Measurements from ENCODE around the gene SIAH2.

Gene SIAH2

DNA sequence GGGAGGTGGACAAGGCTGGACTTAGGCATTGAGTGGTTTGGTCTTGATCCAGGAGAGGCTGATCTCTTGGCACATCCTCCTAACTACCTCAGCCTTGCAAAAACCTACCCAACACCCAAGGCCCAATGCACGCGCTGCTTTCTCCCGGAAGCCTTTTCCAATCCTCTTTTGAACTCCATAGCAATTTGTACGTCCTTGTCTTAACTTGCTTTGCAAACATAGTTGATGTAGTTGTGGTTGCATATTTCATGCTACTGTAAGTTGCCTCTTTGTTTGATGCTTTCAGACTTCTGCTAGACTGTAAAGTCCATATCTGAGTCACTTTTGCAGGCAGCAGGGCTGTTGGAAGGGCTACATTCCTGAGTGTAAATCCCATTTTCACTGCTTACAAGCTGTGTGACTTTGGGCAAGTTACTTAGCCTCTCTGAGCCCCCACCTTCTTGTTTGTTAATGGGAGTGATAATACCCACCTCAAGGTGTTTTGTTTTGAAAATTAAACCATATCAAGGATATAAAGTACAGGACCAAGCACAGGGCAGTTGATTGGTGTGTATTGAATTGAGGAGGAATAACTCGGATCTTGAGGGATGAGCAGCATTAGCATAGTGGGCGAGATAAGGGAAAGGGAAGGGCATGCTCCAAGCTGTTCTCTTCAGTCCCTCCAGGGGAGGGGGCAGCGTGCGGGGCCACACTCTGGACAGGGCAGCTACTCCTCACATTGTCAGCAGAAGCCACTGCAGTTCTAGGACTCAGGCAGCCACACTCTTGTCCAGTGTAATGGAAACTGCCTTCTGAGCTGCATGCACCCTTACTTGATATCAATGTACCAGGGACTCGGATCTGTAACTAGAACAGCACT lies 28.8 kb downstream of the SIAH2 start:
- no peak for DNase-seq (ENCODE audit: low read depth)

DNA sequence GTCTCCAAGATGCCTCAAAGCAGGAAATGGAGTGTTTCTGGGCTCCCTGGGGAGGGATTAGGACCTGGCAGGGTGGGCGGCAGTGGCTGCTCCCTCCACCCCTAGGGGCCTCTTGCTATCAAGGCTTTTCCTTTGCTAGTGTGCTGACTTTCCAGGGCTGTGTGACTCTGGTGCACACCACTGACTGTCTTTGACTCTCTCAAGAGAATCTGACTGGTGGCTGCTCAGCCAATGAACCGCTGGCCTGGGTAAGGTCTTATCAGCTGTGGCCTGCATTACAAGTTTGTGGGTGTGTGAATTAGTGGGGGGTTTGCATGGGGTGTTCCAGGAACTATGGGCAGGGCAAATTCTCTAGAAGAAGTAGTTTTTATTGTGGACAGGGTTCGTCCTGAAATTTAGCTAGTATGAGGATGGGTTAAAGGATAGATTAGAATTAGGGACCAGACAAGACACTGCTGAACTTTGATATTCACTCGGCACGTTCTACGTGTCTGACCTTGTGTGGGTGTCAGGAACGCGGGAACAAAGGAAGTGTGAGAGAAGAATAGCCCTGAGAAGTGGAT lies 29.5 kb downstream of the SIAH2 start:
- no peak for DNase-seq (ENCODE audit: low read depth)

DNA sequence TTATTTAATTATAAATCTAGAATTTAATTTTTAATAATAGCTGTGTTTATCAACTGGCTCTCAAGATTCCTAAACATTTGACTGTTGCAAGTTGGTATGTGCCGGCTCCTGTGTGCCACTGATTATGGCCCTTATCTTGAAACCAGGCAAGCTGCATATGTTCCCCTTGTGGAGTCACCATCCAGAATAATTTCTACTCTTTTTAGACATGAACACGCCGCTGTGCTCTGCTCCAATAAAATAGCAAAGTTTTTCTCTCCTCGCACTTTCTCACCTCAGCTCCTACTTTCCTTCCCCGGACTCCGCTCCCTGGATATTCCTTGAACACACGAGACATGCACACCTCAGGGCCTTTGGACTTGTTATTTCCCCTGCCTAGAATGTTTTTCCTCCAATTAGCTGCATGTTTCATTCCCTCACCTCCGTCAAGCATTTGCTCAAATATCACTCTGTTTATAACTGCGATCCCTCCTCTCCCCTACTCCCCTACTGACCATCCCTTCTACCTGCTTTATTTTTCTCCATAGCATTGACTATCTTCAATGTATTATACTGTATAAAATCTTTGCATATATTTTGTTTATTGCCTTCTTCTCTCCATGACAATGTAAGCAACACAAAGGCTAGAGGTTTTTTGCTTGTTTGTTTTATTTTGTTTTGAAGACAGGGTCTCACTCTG lies 33.1 kb downstream of the SIAH2 start:
- no peak for DNase-seq (ENCODE audit: low read depth)

- DNase-seq (ENCODE audit: low read depth): no peak
These were observed 35.1 kb downstream of the SIAH2 start for GRCh38 chr3:150727653-150728502.

DNA sequence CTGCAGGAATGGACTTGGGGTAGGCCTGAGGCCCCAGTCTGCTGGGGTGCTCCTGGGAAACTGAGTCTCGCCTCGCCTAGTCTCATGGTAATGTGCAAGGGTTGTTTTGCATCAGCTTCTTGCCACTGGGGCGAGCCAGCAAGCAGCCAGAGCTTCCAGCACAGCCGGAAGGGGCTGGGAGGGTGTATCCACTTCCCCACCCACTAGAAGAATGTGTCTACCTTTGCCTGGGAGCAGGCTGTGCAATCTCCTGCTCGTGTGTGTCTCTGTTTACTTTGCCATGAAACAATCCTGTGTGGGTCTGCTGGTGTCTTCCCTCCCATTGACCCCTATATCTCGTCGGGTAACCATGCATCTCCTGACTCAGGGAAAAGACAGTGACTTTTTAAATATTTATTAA lies 37.4 kb downstream of the SIAH2 start:
- no peak for DNase-seq (ENCODE audit: low read depth)

DNA sequence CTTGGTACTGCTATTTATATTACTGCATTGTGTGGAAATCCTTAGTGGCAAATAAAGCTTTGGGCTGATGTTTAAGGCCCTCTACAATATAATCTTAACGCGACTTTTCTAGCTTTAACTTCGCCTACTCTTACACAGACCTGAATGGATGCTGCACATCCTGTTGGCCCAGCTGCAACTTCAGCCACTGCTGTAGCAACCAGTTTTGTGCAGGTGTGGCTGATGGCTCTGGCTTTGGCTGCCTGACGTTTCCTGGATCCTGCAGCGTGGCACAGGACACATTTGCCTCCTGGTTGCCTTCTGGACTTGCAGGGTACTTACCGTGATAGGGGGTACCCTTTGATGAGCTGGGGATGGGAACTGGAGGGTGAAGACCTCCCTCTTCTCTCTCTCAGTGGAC lies 39.0 kb downstream of the SIAH2 start:
- DNase-seq (ENCODE audit: low read depth): no peak

DNA sequence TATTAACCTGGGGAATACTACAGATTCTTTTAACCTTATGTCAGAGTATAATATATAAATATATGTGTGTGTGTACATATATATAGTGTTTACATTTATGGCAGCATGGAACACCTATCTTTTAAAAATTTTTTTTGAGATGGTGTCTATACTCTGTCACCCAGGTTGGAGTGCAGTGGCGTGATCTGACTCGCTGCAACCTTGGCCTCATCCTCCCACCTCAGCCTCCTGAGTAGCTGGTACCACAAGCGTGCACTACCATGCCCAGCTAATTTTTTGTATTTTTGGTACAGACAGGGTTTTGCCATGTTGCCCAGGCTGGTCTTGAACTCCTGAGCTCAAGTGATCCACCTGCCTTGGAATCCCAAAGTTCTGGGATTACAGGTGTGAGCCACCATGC lies 40.7 kb downstream of the SIAH2 start:
- DNase-seq (ENCODE audit: low read depth): no peak

DNA sequence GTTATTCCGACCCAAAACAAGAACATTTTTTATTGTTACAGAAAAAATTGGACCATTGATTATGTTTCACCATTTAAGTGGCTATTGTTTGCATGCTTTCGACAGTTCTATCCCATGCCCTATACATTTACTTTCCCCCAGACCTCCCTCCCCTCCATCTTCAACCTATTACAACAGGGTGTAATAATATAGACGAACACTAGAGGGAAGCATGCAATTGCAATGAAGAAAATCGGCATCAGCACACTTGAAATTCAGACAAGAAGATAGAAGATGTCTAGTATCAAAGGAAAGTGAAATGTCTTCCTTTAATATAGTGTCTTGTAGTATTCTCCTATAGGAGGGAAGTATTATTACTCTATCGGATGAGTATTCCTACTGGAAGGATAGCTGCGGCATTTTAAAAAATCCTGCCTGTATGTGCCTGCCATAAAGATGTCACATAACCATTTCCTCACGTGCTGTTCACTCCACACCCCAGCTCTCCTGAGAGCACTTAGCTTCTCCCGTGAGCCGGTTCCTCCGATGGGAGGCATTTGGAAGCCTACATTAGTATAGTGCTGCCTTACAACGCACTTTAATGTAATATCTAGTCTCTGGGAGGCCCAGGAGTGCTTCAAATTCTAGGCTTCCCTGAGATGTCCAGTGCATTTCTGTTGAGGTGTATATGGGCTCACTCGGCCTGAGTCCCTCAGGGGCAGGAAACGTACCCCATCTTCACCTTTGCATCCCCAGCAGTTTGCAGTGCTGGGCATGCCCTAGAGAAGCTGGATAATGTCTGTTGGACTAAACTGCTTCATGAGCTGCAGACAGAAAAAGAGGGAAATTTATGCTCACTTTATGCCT lies 41.5 kb downstream of the SIAH2 start:
- no peak for DNase-seq (ENCODE audit: low read depth)

- DNase-seq (ENCODE audit: low read depth): no peak
These were observed 42.5 kb downstream of the SIAH2 start for GRCh38 chr3:150720444-150720843.

- no peak for DNase-seq (ENCODE audit: low read depth)
These were observed 52.9 kb downstream of the SIAH2 start for GRCh38 chr3:150710097-150710496.

- DNase-seq (ENCODE audit: low read depth): no peak
These were observed 59.1 kb downstream of the SIAH2 start, which contains the start of gene ERICH6 for GRCh38 chr3:150703756-150704344. TSS of gene ERICH6 (minus strand) at chr3:150703920. CDS start at chr3:150703898, 22 bp downstream.

- DNase-seq (ENCODE audit: low read depth): no peak
These were observed 59.6 kb downstream of the SIAH2 start for GRCh38 chr3:150703299-150703755.

- no peak for DNase-seq (ENCODE audit: low read depth)
These were observed 63.8 kb downstream of the SIAH2 start for GRCh38 chr3:150699068-150699639.

DNA sequence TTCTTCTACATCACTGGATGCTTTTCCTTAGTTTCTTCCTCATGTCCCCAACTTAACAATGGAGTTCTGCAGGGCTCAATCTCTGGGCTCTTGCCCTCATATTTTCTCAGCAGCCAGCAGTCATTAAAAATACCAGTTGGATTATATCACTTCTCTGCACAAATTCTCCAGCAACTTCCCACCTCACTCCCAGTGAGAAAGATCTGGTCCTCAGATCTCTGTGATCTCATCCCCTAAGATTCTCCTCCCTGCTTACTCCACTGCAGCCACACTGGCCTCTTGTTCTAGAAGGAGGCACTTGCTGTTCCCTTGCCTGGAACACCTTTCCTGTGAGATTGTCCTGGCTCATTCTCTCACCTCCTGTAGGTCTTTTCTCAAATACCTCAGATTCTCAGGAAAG lies 65.3 kb downstream of the SIAH2 start:
- no peak for DNase-seq (ENCODE audit: low read depth)

DNA sequence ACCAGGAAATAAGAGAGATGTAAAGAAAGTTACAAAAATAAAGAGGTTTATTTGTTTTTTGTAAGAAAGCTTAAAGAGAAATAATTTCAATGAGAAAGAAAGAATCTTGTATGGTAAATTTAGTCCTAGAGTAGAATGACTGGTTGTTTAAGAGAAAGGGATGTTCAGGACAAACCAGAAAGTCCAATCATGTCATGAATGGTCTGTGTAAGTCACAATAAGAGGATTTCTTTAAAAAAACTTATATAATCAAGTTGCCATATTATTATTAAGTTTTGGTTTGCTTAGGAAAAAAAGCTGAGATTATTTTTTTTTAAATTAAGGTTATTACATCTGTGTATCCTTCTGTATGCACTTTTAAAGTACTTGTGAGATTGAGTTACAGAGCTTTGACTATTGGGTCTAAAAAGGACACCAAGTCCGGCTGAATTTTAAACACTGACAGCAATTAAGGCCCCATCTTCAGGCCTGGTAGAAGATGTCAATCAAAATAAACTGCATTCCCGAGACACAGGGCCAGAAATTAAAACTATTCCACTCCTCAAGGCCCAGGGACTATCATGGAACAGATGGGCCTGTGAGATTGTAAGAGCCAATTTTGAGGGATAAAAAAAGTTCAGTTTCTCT lies 71.4 kb downstream of the SIAH2 start:
- DNase-seq (ENCODE audit: low read depth): no peak
